HEK293 (cell line): ENCODE results near the gene THSD4.

Source experiments
- BCL11A ChIP-seq: fragments of 450-650 bp; formaldehyde crosslinking; IDR thresholded peaks from 2 replicates; pipeline ENCODE4 v1.5.1; 2016; ENCODE audit warnings: low read depth, missing biosample characterization, missing genetic modification characterization
- CTCF ChIP-seq: fragments of 450-650 bp; formaldehyde crosslinking; IDR thresholded peaks from 2 replicates; pipeline ENCODE4 v1.5.1; 2016; ENCODE audit warnings: missing biosample characterization, missing genetic modification characterization
- EGR2 ChIP-seq: fragments of 450-650 bp; formaldehyde crosslinking; IDR thresholded peaks from 2 replicates; pipeline ENCODE4 v1.5.1; 2016; ENCODE audit warnings: low read depth, missing biosample characterization, missing genetic modification characterization
- HOXA7 ChIP-seq: sonication (generic); formaldehyde crosslinking; IDR thresholded peaks from 2 replicates; pipeline ENCODE4 v1.8.1; 2022; ENCODE audit warnings: missing genetic modification reagents, borderline replicate concordance
- TCF7L2 ChIP-seq: IDR thresholded peaks from 2 replicates; pipeline ENCODE4 v1.6.1; 2011; ENCODE audit warnings: low read depth, mild to moderate bottlenecking, inconsistent platforms, low read length, moderate library complexity, borderline replicate concordance
- ZBTB49 ChIP-seq: fragments of 450-650 bp; formaldehyde crosslinking; IDR thresholded peaks from 2 replicates; pipeline ENCODE4 v1.5.1; 2016; ENCODE audit warnings: missing biosample characterization, missing genetic modification characterization, low read depth
- ZBTB8A ChIP-seq: fragments of 450-650 bp; formaldehyde crosslinking; IDR thresholded peaks from 2 replicates; pipeline ENCODE4 v1.5.1; 2016; ENCODE audit warnings: missing biosample characterization, missing genetic modification characterization
- ZFP3 ChIP-seq: fragments of 450-650 bp; formaldehyde crosslinking; IDR thresholded peaks from 2 replicates; pipeline ENCODE4 v1.5.1; 2016; ENCODE audit warnings: low read depth, missing biosample characterization, missing genetic modification characterization
- ZNF239 ChIP-seq: fragments of 450-650 bp; formaldehyde crosslinking; IDR thresholded peaks from 2 replicates; pipeline ENCODE4 v1.5.1; 2016; ENCODE audit warnings: missing biosample characterization, missing genetic modification characterization
- ZNF280C ChIP-seq: fragments of 450-650 bp; formaldehyde crosslinking; IDR thresholded peaks from 2 replicates; pipeline ENCODE4 v1.5.1; 2016; ENCODE audit warnings: missing biosample characterization, missing genetic modification characterization
- ZNF670 ChIP-seq: fragments of 450-650 bp; formaldehyde crosslinking; IDR thresholded peaks from 2 replicates; pipeline ENCODE4 v1.5.1; 2016; ENCODE audit warnings: missing biosample characterization, missing genetic modification characterization, low read depth
- ZNF768 ChIP-seq: fragments of 450-650 bp; formaldehyde crosslinking; IDR thresholded peaks from 2 replicates; pipeline ENCODE4 v1.5.1; 2018; ENCODE audit warnings: missing biosample characterization, mild to moderate bottlenecking, missing genetic modification characterization

- TF ChIP-seq CTCF, result no peak
- no peak for TF ChIP-seq BCL11A
- no peak for TF ChIP-seq HOXA7
- no peak for TF ChIP-seq ZBTB49
- no peak for TF ChIP-seq ZFP3 (tag by site-specific recombination)
- TF ChIP-seq ZNF670 (tag by site-specific recombination), result no peak
- TF ChIP-seq ZNF239 (tag by site-specific recombination), result no peak
- no peak for TF ChIP-seq ZNF280C
- TF ChIP-seq ZBTB8A (tag by site-specific recombination), result no peak
- TF ChIP-seq EGR2 (tag by site-specific recombination), result no peak
- no peak for TF ChIP-seq ZNF768 (tag by site-specific recombination)
- TF ChIP-seq TCF7L2, result no peak
Observed at GRCh38 chr15:71294251-71294910, 179.1 kb downstream of the THSD4 start.
